HG02763 (cell line): Measurements from ENCODE around the gene DNMT3B.
"Not testable (repeated sequence)": the region's sequence is repeated elsewhere in the genome, so short reads cannot be mapped to it uniquely, and the experiment has no call there.

Source experiments
- ATAC-seq: cut with Tn5 transposase; IDR thresholded peaks from one replicate; pipeline ENCODE4 v1.9.1; 2021; ENCODE audit warnings: mild to moderate bottlenecking, moderate library complexity; ENCODE audit not compliant: unreplicated experiment

DNMT3B gene

GRCh38 chr20:32789896-32790750 is 27.9 kb downstream of the DNMT3B start:
- no peak for ATAC-seq

DNA sequence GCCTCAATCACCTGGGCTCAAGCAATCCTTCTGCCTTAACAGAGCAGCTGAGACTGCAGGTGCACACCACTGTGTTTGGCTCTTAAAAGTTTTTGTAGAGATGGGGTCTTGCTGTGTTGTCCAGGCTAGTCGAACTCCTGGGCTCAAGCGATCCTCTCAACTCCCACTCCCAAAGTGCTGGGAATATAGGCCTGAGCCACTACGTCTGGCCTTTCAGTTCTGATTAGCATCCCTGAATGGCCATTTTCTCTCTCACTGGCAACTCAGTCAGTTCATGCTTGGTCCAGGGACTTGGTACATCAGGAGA is 28.5 kb downstream of the DNMT3B start:
- ATAC-seq = no peak

GRCh38 chr20:32792316-32792715 is 30.1 kb downstream of the DNMT3B start:
- peak; percentile 71 for ATAC-seq

DNA sequence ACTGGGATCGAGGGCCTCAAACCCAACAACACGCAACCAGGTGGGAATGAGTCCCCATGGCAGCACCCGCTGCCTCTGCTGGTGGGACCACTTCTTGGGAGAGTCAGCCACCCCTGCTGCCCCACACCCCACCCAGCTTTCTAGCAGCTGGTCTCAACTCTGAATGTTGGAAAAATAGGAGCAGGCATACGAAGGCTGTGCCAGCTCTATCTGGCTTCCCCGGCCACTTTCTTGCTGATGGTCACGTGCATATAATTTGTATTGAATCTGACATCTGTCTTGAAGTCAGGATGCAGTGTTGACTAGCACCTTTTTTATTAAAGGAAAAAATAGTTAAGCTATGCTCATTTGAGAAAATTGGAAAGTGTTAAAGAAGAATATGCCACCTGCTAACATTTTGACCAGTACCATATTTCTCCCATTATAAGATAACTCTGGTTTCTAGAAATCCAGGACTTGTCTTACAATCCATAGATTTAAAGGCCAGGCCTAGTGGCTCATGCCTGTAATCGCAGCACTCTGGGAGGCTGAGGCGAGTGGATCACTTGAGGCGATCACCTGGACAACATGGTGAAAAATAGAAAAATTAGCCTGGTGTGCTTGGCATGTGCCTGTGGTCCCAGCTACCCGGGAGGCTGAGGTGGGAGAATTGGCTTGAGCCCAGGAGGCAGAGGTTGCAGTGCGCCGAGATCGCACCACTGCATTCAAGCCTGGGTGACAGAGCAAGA is 30.7 kb downstream of the DNMT3B start:
- no peak for ATAC-seq

DNA sequence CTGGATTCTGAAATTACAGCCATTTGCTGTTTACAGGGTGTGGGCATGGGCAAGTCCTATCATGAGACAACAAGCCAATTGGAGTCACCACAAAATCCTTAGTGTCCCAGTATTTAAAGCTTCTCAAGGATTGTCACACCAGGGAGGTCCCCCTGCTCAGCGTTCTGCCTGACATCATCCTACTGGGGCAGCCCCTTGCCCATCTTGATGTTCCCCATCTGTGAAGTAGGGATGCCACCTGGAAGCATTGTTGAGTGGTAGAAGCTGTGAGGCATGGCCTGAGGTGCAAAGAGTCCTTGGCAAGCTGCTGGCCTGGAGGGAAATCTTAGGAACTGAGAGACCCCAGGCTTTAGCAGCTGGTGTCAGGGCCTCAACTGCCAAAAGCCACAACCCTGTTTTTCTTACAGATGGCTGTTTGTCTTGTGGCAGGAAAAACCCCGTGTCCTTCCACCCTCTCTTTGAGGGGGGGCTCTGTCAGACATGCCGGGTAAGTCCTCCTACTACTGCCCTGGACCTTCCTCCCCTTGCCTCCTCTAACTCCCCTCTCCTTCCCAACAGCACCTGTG is 34.3 kb downstream of the DNMT3B start:
- ATAC-seq = no peak

DNA sequence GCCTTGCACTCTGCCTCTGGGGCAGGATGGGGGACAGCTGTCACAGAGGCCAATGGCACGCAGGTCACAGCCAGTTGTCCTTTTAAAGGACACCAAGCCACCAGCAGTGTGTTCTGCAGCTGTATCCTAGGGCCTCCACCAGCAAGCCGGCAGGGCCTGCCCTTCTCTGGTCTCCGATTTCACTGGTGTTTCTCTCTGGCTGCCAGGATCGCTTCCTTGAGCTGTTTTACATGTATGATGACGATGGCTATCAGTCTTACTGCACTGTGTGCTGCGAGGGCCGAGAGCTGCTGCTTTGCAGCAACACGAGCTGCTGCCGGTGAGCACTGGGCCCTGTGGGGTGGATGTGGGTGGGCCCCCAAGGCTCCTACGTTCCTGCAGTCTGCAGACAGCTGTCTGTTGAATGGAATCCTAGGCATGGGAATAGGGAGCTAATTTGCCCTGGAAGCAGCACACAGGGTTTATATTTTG is 34.8 kb downstream of the DNMT3B start:
- ATAC-seq = no peak

- not testable (repeated sequence) for ATAC-seq
Measured at GRCh38 chr20:32797571-32797970, 35.4 kb downstream of the DNMT3B start.

DNA sequence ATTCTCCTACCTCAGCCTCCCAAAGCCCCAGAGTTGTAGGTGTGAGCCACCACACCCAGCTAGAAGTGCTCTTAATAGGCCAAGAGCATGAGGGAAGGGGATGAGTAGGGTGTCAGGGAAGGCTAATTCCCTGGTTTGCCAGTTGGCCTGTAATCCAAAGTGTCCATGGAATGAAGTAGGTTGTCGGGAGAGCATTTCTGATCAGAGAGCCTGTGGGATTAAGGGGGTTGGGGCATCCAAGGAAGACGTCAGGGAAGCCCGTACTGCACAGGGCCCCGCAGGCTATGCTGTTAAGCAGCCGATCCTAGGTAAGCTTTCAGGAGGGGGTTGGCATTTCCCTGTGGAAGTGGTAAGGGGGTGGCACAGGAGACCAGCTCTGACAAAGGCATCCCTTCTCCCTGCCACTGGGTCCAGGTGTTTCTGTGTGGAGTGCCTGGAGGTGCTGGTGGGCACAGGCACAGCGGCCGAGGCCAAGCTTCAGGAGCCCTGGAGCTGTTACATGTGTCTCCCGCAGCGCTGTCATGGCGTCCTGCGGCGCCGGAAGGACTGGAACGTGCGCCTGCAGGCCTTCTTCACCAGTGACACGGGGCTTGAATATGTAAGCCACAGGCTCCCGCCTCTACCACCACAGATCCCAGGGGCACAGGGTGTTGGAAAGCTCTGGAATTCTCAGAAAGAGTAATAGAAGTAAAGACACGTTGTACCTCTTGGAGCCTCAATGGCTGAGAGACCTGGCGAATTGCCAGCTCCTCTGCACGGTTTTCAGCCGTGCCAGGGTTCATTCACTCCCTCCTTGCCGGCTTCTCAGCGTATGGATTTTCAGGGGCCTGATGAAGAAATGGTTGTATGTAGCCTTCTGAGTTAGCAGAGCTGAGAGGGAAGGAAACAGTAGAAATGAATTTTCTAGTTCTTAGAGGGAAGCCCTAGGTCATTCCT is 36.1 kb downstream of the DNMT3B start:
- ATAC-seq = no peak

DNA sequence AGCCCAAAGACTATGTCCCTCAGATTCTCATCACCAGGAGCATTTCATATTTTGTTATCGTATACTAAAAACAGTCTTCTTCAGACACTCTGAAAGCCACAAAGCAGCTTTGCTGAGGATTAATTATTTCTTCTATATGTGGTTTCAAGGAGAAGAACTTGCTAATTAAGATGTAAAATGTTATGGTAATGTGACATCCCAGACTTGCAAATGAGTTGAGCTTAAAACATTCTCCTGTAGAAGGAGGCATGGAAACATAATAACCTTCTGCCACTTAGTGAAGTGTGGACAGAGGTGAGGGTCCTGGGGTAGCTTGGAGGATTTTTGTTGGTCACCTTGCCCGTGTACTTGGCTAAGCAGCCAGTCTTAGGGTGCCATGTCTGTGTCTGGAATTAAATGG is 40.9 kb downstream of the DNMT3B start:
- ATAC-seq = no peak

DNA sequence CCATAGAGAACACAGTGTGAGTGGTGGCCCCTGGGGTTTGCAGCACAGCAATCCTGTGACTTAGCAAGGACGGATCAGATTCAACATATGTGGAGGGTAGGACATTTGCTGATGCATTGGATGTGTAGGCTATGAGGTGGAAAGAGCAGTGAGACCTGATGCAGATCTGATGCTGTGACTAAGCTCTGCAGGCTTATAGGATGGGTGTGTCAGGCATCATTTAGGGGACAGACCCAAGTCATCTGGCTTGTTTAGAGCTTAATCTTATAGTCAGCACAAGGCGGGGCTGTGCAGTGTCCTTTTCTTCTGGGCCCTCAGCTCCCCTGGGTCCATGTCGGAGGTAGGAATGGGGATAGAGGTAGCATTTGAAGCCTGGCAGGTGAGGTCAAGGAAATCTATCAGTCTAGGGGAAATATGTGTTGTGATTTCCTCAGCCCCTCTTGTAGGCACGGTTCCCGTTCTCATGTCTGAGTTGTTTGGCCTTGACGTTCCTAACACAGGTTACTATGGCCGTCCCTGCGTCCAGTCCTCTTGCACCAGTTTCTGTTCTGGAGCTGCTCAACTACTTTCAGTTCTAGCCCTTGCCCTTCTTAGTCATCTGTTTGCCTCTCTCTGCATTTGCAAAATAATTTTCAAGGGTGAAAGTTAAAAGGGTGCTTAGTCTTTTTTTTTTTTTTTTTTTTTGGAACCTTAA is 42.0 kb downstream of the DNMT3B start:
- no peak for ATAC-seq

GRCh38 chr20:32804817-32805216 is 42.6 kb downstream of the DNMT3B start:
- ATAC-seq = no peak

GRCh38 chr20:32805721-32806120 is 43.5 kb downstream of the DNMT3B start:
- no peak for ATAC-seq

- no peak for ATAC-seq
Measured at GRCh38 chr20:32806356-32806755, 44.2 kb downstream of the DNMT3B start.

DNA sequence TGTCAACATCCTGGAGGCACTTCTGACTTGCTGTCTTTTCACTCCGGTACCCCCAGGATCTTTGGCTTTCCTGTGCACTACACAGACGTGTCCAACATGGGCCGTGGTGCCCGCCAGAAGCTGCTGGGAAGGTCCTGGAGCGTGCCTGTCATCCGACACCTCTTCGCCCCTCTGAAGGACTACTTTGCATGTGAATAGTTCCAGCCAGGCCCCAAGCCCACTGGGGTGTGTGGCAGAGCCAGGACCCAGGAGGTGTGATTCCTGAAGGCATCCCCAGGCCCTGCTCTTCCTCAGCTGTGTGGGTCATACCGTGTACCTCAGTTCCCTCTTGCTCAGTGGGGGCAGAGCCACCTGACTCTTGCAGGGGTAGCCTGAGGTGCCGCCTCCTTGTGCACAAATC is 45.5 kb downstream of the DNMT3B start:
- no peak for ATAC-seq

- no peak for ATAC-seq
Measured at GRCh38 chr20:32808438-32808837, 46.3 kb downstream of the DNMT3B start.

DNA sequence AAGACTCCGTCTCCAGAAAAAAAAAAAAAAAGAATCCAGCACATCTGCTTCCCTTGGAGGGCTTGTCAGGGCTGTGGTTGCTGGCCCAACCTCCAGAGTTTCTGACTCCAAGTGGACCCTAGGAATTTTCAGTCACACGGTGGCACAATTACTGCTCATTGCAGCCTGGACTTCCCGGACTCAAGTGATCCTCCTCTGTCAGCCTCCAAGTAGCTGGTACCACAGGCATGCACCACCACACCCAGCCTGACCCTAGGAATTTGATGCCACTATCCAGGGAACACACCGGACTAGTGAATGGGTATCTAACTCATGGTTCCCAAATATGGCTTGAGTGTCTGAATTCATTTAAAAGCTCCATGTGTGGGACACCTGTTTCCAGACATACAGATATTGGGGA is 47.7 kb downstream of the DNMT3B start:
- no peak for ATAC-seq

DNA sequence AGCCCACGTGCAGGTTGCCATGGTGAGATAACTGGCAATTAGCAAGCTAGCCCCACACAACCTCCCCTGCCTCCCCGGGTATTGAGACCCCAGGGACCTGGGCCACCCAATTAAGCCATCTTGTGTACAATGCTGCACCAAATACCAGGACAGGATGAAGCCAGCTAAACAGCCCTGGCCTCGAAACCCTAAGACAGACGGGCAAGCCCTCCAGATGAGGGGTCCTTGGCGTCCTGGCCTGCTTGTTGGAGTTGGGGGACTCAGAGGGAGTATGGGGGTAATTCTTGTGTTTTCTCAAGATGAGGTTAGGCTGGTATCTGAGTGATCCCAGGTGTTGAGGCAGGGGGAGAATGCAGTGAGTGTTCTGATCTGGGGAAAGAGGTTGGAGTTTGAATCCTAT is 48.8 kb downstream of the DNMT3B start:
- ATAC-seq = no peak

GRCh38 chr20:32811886-32812285 is 49.7 kb downstream of the DNMT3B start:
- ATAC-seq = no peak

DNA sequence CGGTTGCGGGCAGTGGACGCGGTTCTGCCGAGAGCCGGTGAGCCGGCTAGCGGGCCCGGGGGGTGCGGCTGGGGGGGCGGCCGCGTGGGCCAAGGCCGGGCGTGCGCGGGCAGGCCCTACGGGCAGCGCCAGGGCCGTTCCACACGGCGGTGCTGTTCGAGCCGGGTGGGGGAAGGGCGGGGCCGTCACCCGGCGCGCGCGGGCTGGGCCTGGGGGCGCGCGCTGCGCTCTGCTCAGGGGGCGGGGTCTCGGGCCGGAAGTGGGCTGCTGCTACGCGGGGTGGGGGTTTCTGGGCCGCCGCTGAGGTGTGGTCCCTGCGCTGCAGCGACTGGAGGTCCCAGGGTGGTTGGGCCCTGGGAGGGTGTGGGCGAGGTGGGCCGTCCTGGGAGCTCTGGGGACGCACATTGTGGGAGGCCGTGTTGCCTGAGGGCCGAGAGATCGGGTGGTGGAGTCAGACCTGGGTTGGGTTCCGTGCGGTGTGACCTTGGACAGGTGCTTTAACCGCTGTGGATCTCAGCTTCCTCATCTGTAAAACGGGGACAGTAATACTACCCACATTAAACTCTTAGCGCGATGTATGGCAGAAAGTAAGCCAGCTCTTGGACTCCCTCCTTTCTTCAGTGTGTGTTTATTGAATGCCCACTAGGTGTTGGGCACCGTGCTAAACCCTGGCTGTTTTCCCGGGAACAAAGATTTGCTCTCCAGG is 58.0 kb downstream of the DNMT3B start:
- peak; percentile 62 for ATAC-seq
